ENCODE data around the gene UGT1A10.

GRCh38 chr2:233792720-233793119 lies 156.5 kb downstream of the UGT1A10 start:
- TF ChIP-seq SPI1 (IDR thresholded peaks at IDR 0.05; ENCODE audit: borderline replicate concordance, low read depth), result no peak
- no peak for TF ChIP-seq CTCF (IDR thresholded peaks at IDR 0.05; ENCODE audit: insufficient read depth, low read length)
- no peak for TF ChIP-seq POLR2AphosphoS5 (IDR thresholded peaks at IDR 0.05; ENCODE audit: low read depth)
- no peak for TF ChIP-seq REST (IDR thresholded peaks at IDR 0.05; ENCODE audit: insufficient replicate concordance, low read depth)

Data from HL-60 (cell line).